ENCODE measurements around the gene CACNA1B. TPM values are rescaled to one million over a fixed set of nuclear protein-coding genes. Genes with fewer than 3 reads are reported as not detected.

Gene CACNA1B
- total RNA-seq, 2 donors from 2014 or later: 3.6 to 7.9 TPM

DNA sequence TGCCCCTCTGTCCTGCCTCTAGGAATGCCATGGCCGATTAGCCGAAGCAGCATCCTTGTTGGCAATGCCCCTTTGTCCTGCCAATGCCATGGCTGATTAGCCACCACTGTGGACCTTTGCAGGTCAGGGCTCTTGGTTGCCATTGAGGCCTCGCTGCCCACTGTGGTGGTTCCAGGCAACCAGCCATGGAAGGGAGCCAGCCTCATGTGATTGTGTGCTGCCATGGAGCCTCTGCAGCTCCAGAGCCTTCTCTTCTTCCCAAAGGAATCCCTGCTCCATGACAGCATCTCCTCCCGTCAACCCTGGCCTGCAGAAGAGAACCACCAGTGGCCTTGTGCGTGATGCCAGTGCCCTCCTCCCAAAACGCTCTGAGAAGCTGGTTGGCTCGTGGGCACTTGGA lies 187.0 kb downstream of the CACNA1B start:
- H3K27me3 Mint-ChIP-seq (ENCODE audit: insufficient read depth): no peaks in the 10 kb centered on the region
- Histone ChIP-seq H3K9me3 (ENCODE audit: control insufficient read depth, low read length) (peaks cover 31% of the 10 kb centered on the region), H3K36me3 (ENCODE audit: control insufficient read depth, insufficient read depth, low read length) (no peaks in the 10 kb centered on the region), H3K9ac (ENCODE audit: extremely low read depth, low read length, poor library complexity, severe bottlenecking) (no peak overlapping the region), H3K27ac (ENCODE audit: low read depth, low read length) (no peak overlapping the region), H3K27me3 (ENCODE audit: control insufficient read depth, insufficient read depth, low read length, poor library complexity, severe bottlenecking) (no peaks in the 10 kb centered on the region), H3K4me3 (ENCODE audit: low read length) (no peak overlapping the region), H3K4me1 (ENCODE audit: control insufficient read depth, insufficient read depth, low read length) (no peaks in the 10 kb centered on the region)
- no peak overlapping the region for H3K27ac Mint-ChIP-seq
- peak; percentile 9 for DNase-seq
- peaks cover 35% of the 10 kb centered on the region for H3K36me3 Mint-ChIP-seq (ENCODE audit: low read depth)
- H3K4me3 Mint-ChIP-seq: no peak overlapping the region
- peaks cover 1% of the 10 kb centered on the region for H3K4me1 Mint-ChIP-seq
- WGBS, 2 experiments (ENCODE audit: insufficient coverage in 1 of 2, insufficient read length in 1 of 2): 69 to 77% methylated on average over 6 to 7 of the region's 7 CpGs
- TF ChIP-seq, protein P1, sequence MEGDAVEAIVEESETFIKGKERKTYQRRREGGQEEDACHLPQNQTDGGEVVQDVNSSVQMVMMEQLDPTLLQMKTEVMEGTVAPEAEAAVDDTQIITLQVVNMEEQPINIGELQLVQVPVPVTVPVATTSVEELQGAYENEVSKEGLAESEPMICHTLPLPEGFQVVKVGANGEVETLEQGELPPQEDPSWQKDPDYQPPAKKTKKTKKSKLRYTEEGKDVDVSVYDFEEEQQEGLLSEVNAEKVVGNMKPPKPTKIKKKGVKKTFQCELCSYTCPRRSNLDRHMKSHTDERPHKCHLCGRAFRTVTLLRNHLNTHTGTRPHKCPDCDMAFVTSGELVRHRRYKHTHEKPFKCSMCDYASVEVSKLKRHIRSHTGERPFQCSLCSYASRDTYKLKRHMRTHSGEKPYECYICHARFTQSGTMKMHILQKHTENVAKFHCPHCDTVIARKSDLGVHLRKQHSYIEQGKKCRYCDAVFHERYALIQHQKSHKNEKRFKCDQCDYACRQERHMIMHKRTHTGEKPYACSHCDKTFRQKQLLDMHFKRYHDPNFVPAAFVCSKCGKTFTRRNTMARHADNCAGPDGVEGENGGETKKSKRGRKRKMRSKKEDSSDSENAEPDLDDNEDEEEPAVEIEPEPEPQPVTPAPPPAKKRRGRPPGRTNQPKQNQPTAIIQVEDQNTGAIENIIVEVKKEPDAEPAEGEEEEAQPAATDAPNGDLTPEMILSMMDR (conservative IDR thresholded peaks at IDR 0.05): no peak
- H3K9me3 Mint-ChIP-seq: no peaks in the 10 kb centered on the region

DNA sequence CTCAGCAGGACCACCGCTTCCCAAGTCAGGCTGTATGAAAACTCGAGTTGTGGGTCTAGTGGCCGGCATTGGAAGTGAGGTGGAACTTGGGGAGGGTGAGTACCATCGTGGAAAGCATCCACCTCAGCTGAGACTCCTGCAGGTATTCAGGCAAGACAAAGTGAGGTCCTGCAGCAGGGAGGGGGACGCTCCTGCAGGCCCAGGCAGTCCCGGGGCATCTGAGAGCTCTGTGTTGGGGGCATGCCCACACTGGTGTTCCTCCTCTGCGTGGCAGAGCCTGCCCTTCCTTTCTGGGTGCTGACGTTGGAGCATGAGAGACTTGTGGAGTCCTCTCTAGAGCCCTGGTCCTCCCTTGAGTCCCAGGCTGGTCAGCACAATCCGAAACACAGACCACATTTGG lies 187.7 kb downstream of the CACNA1B start:
- Mint-ChIP-seq H3K27ac (no peak overlapping the region), H3K4me1 (peaks cover 3% of the 10 kb centered on the region), H3K9me3 (no peaks in the 10 kb centered on the region), H3K36me3 (ENCODE audit: low read depth) (peaks cover 28% of the 10 kb centered on the region), H3K27me3 (ENCODE audit: insufficient read depth) (no peaks in the 10 kb centered on the region), H3K4me3 (no peak overlapping the region)
- Histone ChIP-seq H3K4me1 (ENCODE audit: control insufficient read depth, insufficient read depth, low read length) (no peaks in the 10 kb centered on the region), H3K36me3 (ENCODE audit: control insufficient read depth, insufficient read depth, low read length) (no peaks in the 10 kb centered on the region), H3K27me3 (ENCODE audit: control insufficient read depth, insufficient read depth, low read length, poor library complexity, severe bottlenecking) (no peaks in the 10 kb centered on the region), H3K4me3 (ENCODE audit: low read length) (no peak overlapping the region), H3K9ac (ENCODE audit: extremely low read depth, low read length, poor library complexity, severe bottlenecking) (no peak overlapping the region), H3K27ac (ENCODE audit: low read depth, low read length) (no peak overlapping the region), H3K9me3 (ENCODE audit: control insufficient read depth, low read length) (peaks cover 30% of the 10 kb centered on the region)
- TF ChIP-seq, protein P1 (conservative IDR thresholded peaks at IDR 0.05): no peak
- WGBS, 2 experiments (ENCODE audit: insufficient coverage in 1 of 2, insufficient read length in 1 of 2): 72 to 88% methylated on average over 9 of the region's 9 CpGs
- DNase-seq: peak; percentile 23

DNA sequence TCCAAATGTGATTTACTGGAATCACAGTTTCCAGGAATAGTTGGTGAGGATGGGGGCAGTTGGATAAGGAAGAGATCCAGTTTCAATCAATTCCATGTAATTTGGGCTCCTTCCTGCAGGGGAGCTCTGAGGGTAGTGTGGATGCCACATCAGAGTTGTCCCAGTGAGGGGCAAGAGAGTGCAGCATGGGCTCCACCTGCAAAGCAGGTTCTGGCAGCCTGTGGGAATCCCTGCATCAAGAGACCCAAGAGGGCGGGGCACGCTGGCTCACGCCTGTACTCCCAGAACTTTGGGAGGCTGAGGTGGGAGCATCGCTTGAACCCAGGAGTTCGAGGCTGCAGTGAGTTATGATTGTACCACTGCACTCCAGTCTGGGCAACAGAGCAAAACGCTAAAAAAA lies 188.5 kb downstream of the CACNA1B start:
- Histone ChIP-seq H3K36me3 (ENCODE audit: control insufficient read depth, insufficient read depth, low read length) (no peaks in the 10 kb centered on the region), H3K27ac (ENCODE audit: low read depth, low read length) (no peak overlapping the region), H3K9ac (ENCODE audit: extremely low read depth, low read length, poor library complexity, severe bottlenecking) (no peak overlapping the region), H3K4me3 (ENCODE audit: low read length) (no peak overlapping the region), H3K27me3 (ENCODE audit: control insufficient read depth, insufficient read depth, low read length, poor library complexity, severe bottlenecking) (no peaks in the 10 kb centered on the region), H3K9me3 (ENCODE audit: control insufficient read depth, low read length) (peaks cover 25% of the 10 kb centered on the region), H3K4me1 (ENCODE audit: control insufficient read depth, insufficient read depth, low read length) (no peaks in the 10 kb centered on the region)
- H3K27ac Mint-ChIP-seq: no peak overlapping the region
- peak; percentile 74 for DNase-seq
- H3K4me3 Mint-ChIP-seq: no peak overlapping the region
- peaks cover 3% of the 10 kb centered on the region for H3K4me1 Mint-ChIP-seq
- TF ChIP-seq, protein P1 (conservative IDR thresholded peaks at IDR 0.05): peak; percentile 66
- 74 to 80% methylated on average over 6 of the region's 6 CpGs for WGBS, 2 experiments (ENCODE audit: insufficient coverage in 1 of 2, insufficient read length in 1 of 2)
- no peaks in the 10 kb centered on the region for H3K9me3 Mint-ChIP-seq
- peaks cover 22% of the 10 kb centered on the region for H3K36me3 Mint-ChIP-seq (ENCODE audit: low read depth)
- no peaks in the 10 kb centered on the region for H3K27me3 Mint-ChIP-seq (ENCODE audit: insufficient read depth)

Measured in endodermal cell (in vitro differentiated cells).